CD4-positive, alpha-beta T cell treated with Interleukin-4 for 4 hours (primary cell): ENCODE data around the gene SEC14L2.
"Not testable (repeated sequence)": the region's sequence is repeated elsewhere in the genome, so short reads cannot be mapped to it uniquely, and the experiment has no call there.

Source experiments
- DNase-seq: peaks from one replicate; pipeline ENCODE4 v3.0.0-alpha.2; 2020

The SEC14L2 gene

GRCh38 chr22:30380011-30380410 lies 16.8 kb upstream of the SEC14L2 start:
- DNase-seq = no peak

DNA sequence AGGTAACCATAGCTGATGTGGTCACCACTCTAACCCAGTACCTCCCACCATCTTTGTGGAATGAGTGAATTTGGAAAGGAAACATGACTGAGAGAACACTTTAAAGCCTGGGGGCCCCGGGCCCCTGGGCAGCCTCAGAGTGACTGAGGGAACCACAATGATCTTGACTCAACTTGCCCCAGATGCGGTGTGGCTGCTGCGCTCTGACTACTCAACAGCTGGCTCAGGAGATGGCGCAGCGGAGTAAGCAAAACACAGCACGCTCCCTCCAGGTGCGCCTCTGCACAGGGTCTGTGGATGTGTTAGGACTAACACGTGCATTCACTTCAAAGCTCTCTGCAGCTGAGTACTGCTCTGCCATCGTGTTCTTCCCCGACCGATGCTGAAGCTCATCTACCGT lies 15.6 kb upstream of the SEC14L2 start:
- DNase-seq = no peak

DNA sequence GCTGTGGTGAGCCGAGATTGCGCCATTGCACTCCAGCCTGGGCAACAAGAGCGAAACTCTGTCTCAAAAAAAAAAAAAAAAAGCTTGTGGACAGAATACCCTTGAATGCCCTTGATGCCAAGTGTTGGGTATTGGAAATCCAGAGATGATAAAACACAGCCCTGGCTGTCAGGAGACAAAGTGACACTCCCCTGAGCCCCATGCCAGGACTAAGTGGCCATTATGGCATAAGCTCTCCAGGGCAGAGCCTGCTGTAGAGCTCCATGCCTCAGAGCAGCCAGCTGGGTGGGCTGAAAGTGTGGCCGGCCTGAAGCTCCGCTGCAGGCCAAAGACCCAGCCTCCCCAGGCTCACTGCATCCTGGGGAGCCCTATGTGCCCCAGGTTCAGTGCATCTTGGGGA lies 14.5 kb upstream of the SEC14L2 start:
- DNase-seq = no peak

DNA sequence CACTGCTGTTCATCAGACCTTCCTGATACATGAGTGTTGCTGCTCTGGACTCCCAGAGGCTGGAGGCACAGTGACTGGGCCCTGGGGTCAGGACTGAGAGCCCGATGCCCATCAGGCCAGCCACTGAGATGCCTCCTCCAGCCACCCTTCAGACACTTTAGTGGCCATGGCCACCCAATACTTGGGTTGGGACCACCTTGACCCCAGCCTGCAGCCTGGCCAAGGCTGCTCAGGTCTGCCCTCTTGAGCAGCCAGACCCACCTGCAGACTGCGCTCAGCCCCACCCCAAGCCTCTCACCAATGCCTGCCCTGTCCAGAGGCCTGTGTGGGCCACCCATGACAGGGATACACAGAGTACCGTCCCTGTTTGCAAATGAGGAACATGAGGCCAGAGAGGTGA lies 13.8 kb upstream of the SEC14L2 start:
- no peak for DNase-seq

DNA sequence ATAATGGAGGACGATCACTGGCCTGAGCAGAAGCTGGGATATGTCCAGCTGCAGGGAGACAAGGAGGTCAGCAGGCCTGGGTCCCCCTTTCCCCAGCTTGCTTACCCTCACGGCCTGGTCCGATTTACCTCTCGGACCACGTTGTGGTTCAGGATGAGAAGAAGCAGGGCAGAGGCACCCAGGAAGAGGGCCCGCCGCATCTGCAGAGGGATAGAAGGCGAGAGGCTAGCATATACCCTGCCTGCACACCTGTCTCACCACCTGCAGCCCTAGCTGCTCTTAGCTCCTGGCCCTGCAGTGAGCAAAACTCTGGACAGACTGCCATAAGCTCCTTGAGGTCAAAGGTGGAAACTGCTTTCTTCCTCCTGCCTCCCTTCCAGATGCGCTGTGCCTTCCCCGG lies 10.9 kb upstream of the SEC14L2 start:
- DNase-seq = no peak

GRCh38 chr22:30386608-30386959 lies 10.2 kb upstream of the SEC14L2 start:
- DNase-seq = no peak

DNA sequence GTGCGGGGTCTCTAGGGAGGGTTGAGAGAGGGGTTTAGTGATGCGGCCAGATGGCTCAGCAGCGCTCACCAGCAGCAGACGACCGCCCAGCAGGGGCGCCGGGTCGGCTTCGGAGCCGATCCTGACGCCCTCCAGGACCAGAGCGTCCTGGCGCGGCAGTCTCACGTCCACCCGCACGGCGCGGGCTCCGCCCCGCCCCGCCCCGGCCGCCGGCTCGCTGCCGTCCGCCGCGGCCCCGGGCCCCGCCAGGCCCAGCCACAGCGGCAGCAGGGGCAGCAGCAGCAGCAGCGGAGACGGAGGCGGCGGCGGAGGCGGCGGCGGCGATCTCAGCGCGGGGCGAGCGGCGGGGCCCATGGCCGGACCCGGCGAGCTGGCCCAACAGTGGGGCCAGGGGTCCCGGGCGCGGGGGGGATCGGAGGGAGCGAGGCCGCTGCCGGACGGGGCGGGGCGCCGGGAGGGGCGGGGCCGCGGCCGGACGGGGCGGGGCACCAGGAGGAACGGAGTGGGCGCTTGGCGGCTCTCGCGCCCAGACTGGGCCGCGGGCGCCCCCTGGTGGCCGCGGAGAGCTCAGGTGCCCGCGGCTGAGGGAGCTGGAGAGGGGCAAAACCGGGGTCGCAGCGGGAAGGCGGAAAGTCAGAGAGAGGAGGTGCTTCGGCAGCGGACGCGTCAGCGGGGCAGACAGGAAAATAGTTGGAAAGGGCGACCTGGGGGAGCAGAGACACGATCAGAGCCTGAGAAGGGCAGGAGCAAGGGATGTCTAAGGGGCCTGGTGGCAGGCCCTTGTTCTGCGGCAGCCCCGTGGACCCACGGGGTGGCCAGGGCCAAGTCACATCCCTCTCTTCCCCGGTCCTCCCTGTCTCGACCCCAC lies 9.6 kb upstream of the SEC14L2 start, which contains the start of gene RNF215:
RNF215 (minus strand) TSS at position 452 of the 868 bp plus-strand sequence; CDS start at position 354, 98 bp downstream.
- DNase-seq = peak; percentile 56

DNA sequence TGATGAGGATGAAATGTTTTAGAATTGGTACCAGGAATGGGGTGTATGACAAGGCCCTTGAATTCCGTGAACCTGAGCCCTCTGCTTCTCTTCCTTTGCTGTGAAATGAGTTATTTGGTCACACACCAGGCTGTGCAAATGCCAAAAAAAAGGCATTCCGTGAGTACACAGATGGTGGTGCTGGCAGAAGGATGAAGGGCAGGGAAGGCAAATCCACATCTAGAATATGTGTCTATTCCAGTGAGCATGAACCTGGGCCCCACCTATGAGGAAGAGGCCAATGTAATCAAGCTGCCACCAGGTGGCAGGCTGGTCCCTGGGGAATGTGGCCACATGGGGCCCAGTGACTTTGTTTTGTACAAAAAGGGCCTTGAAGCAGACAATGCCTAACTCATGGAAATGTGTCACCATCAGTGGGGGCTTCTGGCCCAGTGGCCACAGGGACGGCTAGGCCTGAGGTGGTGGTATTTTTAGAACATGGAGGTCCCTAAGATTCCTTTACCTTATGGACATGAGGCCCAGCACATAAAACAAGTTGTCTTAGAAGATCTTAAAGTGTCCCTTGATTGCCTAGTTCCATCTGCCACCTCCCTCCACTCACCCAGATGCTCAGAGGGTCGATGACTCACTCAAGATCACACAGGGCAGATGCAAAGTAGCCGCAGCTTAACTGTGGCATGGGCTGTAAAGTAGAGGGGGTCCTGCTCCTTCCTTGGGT lies 5.7 kb upstream of the SEC14L2 start:
- DNase-seq = peak; percentile 76

DNA sequence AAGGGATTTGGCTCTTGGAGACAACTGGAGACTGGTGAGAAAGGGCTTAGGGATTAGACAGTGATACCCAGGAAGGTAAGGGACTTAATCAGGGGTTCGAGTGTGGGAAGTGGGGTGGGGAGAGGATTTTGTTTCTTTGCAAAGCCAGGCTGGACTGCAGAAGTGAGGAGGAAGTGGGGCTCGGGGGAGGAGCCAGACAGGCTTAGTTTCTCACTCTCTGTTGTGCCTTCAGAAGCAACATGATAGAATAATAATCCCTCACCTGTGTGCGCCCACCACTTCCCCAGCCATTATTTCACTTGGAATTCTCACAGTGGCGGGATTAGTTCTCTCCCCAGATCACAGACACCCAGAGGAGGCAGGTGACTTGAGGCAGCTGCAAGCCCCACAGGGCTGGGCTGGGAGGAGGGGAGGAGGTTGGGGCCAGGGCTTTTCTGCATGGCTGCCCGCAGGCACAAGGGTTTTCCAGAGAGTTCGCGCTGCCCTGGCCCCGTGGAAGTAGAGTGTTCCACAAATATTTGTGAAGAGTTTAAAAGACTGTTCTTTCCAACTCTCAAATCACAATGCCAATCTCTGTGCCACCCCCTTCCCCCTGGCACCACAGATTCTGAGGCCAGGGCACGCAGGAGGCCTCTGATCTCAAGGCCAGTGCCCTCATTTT lies 4.0 kb upstream of the SEC14L2 start:
- no peak for DNase-seq

DNA sequence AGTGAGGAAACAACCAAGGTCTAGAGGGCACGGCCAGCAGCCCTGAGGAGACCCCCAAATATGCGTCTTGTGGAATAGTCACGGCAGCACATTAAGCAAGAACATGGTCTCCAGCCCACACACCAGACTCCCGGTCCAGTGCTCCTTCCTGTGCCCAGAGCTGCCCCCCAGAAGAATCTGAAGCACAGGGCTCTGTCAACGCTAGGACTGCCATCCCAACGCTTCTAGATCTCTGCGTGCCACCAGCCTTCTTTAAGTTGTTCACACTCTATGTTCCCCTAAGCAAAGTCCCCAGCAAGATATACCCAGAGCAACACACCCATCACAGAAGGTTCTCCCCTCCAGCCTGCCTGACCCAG lies 3.5 kb upstream of the SEC14L2 start:
- no peak for DNase-seq

- DNase-seq = no peak
Measured at GRCh38 chr22:30393885-30394284, 2.9 kb upstream of the SEC14L2 start.

DNA sequence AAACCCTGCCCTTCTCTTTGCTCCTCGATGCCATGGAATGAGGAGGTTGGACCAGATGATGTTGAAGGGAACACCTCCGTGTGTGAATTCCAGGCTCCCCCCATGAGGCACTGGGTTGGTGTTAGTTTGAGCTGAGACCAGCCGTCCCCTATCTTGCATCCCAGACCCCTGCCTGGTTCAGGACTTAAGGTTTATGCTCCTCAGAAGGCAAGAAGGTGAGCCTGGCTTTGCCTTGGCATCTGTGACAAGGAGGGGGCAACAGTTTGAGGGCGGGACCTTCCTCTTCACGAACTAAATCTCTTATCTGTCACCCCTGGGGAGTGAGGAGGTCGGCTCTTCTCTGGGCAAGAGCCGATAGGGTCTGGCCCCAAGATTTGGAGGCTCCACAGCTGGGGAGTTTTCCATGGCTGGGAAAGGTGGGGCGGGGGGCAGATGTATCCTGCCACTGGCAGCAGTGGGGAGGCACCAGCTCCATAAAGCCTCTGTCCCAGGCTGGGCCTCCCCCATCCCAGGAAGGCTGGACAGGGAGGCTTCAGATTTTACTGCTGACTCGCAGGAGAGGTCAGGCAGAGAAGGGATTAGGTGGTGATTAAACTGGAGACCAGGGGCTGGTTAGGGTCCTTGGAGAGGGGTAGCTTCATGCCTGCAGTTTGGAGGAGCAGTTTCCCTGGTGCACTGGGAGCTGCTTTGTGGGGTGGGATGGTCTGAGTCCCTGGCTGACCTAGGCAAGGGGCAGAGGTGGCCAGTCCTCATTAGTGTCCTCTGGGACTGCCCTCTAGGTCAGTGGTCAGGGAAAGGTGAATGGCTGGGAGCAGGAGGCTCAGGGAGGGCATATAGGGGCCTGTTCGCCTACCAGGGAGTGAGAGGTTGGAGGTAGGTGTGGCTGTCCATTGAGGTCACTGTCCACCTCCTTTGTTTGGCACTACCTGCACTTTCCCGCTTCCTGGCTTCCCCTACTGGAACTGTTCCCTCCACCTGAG lies 1.1 kb downstream of the SEC14L2 start:
- no peak for DNase-seq

DNA sequence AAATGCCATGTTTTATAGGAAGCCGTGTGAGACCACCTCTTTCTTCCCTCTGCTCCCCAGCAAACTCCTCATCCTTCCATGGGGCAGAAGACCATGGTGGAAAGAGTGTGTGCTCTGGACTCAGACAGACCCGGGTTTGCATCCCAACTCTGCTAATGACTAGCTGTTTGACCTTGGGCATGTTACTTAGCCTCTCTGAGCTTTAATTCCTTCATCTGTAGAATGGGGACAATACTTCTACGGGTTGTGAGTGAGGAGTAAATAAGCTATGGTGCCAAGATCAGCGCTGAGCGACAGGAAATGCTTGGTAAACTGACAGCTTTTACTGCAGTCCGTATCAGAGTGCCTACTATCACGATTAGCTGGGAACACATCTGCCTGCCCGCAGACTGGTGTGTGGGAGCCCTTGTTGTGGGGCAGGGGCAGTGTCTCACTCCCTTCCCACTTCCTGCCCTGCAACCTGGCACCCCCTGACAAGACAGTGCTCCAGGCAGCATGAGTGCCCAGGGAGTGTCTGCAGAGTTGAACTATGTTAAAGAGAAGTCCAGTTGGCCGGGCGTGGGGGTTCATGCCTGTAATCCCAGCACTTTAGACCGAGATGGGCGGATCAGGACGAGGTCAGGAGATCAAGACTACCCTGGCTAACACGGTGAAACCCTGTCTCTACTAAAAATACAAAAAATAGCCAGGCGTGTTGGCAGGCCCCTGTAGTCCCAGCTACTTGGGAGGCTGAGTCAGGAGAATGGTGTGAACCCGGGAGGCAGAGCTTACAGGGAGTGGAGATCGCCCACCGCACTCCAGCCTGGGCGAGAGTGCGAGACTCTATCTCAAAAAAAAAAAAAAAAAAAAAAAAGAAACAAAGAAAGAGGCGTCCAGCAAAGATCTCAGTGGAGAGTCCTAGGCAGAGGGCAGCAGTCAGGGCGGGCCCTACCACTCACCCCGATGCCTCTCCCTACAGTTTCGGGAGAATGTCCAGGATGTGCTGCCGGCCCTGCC lies 2.2 kb downstream of the SEC14L2 start:
- no peak for DNase-seq

GRCh38 chr22:30399718-30400117 lies 2.9 kb downstream of the SEC14L2 start:
- no peak for DNase-seq

- no peak for DNase-seq
Measured at GRCh38 chr22:30400159-30400558, 3.3 kb downstream of the SEC14L2 start.

DNA sequence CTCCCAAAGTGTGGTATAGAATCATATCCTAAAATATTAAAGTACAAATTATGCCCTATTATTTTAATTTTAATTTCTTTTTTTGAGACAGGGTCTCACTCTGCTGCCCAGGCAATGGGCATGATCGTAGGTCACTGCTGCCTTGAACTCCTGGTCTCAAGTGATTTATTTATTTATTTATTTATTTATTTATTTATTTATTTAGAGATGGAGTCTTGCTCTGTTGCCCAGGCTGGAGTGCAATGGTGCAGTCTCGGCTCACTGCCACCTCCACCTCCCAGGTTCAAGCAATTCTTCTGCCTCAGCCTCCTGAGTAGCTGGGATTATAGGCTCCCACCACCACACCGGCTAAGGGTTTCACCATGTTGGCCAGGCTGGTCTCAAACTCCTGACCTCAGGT lies 4.2 kb downstream of the SEC14L2 start:
- DNase-seq = not testable (repeated sequence)

DNA sequence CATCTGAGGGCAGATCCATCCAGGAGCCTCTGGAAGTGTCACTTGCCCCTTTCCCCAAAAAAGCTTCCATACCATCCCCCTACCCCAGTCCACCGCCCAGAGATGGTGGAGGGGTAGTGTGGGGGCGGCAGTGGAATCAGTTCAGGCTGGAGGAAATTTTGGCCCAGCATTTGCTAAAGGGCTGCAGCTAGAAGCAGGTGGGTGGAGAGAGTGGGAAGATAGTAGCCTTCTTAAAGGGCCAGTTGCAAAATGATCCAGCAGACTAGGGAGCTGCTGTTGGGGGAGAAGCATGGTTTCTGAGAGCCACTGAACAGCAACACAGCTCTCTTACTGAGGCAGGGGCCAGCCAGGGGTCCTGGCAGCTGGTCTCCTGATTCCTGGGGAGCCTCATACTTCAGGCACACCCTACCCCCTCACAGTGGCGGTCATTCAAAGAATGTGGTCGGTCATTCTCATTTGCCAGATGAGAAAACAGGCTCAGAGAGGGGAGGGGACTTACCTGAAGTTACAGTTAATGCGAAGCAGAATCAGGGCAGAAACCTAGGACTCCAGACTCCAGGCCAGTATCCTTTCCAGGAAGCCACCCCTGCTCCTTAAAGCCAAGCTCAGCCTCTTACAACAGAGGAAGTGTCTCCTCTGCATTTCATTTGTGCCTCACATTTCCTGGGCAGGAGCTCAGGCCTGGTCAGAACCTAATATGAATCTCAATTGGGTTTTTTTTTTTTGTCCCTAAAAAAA lies 5.4 kb downstream of the SEC14L2 start:
- no peak for DNase-seq

- not testable (repeated sequence) for DNase-seq
Measured at GRCh38 chr22:30402766-30403104, 5.9 kb downstream of the SEC14L2 start.

- no peak for DNase-seq
Measured at GRCh38 chr22:30404307-30404706, 7.5 kb downstream of the SEC14L2 start.

DNA sequence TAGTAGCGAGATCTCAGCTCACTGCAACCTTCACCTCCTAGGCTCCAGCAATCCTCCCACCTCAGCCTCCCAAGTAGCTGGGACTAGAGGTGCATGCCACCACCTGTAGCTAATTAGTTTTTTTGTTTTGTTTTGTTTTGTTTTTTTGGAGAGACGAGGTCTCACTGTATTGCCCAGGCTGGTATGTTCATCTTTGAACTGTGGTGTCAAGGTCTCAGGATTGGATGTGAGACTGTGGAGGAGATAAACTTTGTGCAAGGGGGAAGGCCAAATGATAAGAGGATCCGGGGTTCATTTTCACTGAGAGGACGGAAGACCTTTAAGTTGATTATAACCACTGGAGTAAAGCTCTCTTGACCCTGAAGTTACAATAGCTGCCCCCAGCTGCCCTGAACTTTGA lies 8.9 kb downstream of the SEC14L2 start:
- DNase-seq = no peak

- DNase-seq = no peak
Measured at GRCh38 chr22:30406400-30406799, 9.6 kb downstream of the SEC14L2 start.
